Measurements from ENCODE around the gene SEC22A. TPM values are rescaled to one million over a fixed set of nuclear protein-coding genes. Genes with fewer than 3 reads are reported as not detected.

The SEC22A gene
- total and polyA plus RNA-seq, 2 of the 13 experiments (the other 11 are each of a cell fraction or from before 2014, with no cell fraction given): 14.1 to 17.3 TPM

GRCh38 chr3:123193448-123194101, 8.2 kb upstream of the SEC22A start (continued):
- TF ChIP-seq ZNF574 (CRISPR knock-in tag; IDR thresholded peaks at IDR 0.05) (no peak), RFXANK (CRISPR knock-in tag; IDR thresholded peaks at IDR 0.05) (no peak), ZNF629 (CRISPR knock-in tag; conservative IDR thresholded peaks at IDR 0.05) (no peak)

DNA sequence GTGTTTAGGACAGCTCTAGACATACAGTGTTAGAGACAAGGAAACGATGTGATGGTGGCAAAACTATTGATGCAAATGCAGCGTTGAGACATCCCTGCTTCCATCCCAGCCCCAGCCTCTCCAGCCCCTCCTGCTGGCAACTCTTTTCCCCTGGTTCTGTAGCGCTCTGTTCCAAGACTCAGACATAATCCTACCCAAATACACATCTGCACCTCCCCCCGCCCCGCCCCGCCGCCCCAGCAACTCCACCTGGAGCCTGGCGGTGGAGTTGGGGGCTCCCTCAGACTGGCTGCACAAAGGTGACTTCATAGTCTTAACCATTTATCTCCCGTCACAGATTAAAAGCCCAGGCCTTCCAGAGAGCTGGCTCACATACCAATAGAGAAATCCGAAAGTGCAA, 7.2 kb upstream of the SEC22A start:
- in situ Hi-C loops (cut with HindIII; ENCODE audit: extremely low pct_ligation_motif_present, low pct_unique_long_range_greater_than_20kb): no loop called here
- Histone ChIP-seq H3K36me3 (replicated peaks in 1 of 2; ENCODE audit: control insufficient read depth in 1 of 2, insufficient read depth in 2 of 2, low read length in 2 of 2) (no peaks in the 10 kb centered on the region), H3K79me2 (ENCODE audit: insufficient read depth, low read length) (no peaks in the 10 kb centered on the region), H3K9me3 (ENCODE audit: low read length) (no peaks in the 10 kb centered on the region), H3K9ac (ENCODE audit: insufficient read depth, low read depth, low read length) (no peak overlapping the region), H3K4me2 (ENCODE audit: low read depth, low read length) (0 out of 2 replicates have a peak overlapping the region, but pooled peaks have one; percentile 2), H3K4me1 (ENCODE audit: insufficient read depth, low read length) (no peaks in the 10 kb centered on the region), H4K20me1 (ENCODE audit: insufficient read depth, low read length) (no peaks in the 10 kb centered on the region), H3K27ac (ENCODE audit: extremely low read length, insufficient read depth, low read length) (no peak overlapping the region), H2AFZ (ENCODE audit: low read length) (no peak overlapping the region), H3K27me3 (ENCODE audit: control insufficient read depth in 1 of 2, insufficient read depth in 2 of 2, low read length in 2 of 2) (no peaks in the 10 kb centered on the region), H3K4me3 (replicated peaks in 1 of 3; ENCODE audit: insufficient read depth in 1 of 3, low read depth in 2 of 3, low read length in 3 of 3) (no peak overlapping the region)
- FAIRE-seq: peak; percentile 50
- 13% methylated on average over 10 of the region's 10 CpGs for WGBS (ENCODE audit: low lambda C conversion rate)
- ChIA-PET CTCF (ENCODE audit: low intra/inter-chr PET ratio, low total read pairs) (interaction anchor here (0.7 kb wide), 1 partner anchor 251 kb away, joined by 3 read pairs; no protein-coding TSS in a partner anchor), POLR2A (no interaction called here)
- no TSS peak for BruUV-seq (replicated peaks)
- ATAC-seq: peak; percentile 100
- intact Hi-C loops (cut with micrococcal nuclease; ENCODE audit: unreplicated experiment): no loop called here
- peak; percentile 38 for DNase-seq (ENCODE audit: low spot score)
- no peak for TF ChIP-seq BRD4 (CRISPR knock-in tag; IDR thresholded peaks at IDR 0.05)
- TF ChIP-seq, protein P1, sequence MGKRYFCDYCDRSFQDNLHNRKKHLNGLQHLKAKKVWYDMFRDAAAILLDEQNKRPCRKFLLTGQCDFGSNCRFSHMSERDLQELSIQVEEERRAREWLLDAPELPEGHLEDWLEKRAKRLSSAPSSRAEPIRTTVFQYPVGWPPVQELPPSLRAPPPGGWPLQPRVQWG (CRISPR knock-in tag; IDR thresholded peaks at IDR 0.05; ENCODE audit: borderline replicate concordance, low read depth): no peak
- 0 out of 2 replicates have a peak, but pooled peaks have one; percentile 45 for TF ChIP-seq ZNF652 (CRISPR knock-in tag; IDR thresholded peaks at IDR 0.05; ENCODE audit: borderline replicate concordance, low read depth)
- no peak for TF ChIP-seq AGO2 (optimal IDR thresholded peaks at IDR 0.05; ENCODE audit: low read depth, low read length)
- TF ChIP-seq, protein P2, sequence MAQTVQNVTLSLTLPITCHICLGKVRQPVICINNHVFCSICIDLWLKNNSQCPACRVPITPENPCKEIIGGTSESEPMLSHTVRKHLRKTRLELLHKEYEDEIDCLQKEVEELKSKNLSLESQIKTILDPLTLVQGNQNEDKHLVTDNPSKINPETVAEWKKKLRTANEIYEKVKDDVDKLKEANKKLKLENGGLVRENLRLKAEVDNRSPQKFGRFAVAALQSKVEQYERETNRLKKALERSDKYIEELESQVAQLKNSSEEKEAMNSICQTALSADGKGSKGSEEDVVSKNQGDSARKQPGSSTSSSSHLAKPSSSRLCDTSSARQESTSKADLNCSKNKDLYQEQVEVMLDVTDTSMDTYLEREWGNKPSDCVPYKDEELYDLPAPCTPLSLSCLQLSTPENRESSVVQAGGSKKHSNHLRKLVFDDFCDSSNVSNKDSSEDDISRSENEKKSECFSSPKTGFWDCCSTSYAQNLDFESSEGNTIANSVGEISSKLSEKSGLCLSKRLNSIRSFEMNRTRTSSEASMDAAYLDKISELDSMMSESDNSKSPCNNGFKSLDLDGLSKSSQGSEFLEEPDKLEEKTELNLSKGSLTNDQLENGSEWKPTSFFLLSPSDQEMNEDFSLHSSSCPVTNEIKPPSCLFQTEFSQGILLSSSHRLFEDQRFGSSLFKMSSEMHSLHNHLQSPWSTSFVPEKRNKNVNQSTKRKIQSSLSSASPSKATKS (CRISPR knock-in tag; IDR thresholded peaks at IDR 0.05): no peak
- TF ChIP-seq, protein P3, sequence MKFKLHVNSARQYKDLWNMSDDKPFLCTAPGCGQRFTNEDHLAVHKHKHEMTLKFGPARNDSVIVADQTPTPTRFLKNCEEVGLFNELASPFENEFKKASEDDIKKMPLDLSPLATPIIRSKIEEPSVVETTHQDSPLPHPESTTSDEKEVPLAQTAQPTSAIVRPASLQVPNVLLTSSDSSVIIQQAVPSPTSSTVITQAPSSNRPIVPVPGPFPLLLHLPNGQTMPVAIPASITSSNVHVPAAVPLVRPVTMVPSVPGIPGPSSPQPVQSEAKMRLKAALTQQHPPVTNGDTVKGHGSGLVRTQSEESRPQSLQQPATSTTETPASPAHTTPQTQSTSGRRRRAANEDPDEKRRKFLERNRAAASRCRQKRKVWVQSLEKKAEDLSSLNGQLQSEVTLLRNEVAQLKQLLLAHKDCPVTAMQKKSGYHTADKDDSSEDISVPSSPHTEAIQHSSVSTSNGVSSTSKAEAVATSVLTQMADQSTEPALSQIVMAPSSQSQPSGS (CRISPR knock-in tag; IDR thresholded peaks at IDR 0.05): no peak
- no peak for TF ChIP-seq SNAPC2 (CRISPR knock-in tag; IDR thresholded peaks at IDR 0.05)
